Fibroblast of mammary gland (primary cell): ENCODE data around the gene LITAFD.

Experiments
- DNase-seq: peaks from one replicate; pipeline ENCODE4 v3.0.0-alpha.2; 2010; ENCODE audit warnings: low read depth
- H3K4me3 ChIP-seq: 2 replicates; pipeline ENCODE4 v1.5.1; 2011; ENCODE audit warnings: low read depth, mild to moderate bottlenecking, low read length, moderate library complexity; ENCODE audit not compliant: control insufficient read depth
- TF ChIP-seq, protein P1 (sequence below): conservative IDR thresholded peaks from 2 replicates; pipeline ENCODE4 v1.5.1; 2011; ENCODE audit warnings: low read depth, low read length, inconsistent platforms; ENCODE audit not compliant: control insufficient read depth, insufficient read depth

Gene LITAFD

DNA sequence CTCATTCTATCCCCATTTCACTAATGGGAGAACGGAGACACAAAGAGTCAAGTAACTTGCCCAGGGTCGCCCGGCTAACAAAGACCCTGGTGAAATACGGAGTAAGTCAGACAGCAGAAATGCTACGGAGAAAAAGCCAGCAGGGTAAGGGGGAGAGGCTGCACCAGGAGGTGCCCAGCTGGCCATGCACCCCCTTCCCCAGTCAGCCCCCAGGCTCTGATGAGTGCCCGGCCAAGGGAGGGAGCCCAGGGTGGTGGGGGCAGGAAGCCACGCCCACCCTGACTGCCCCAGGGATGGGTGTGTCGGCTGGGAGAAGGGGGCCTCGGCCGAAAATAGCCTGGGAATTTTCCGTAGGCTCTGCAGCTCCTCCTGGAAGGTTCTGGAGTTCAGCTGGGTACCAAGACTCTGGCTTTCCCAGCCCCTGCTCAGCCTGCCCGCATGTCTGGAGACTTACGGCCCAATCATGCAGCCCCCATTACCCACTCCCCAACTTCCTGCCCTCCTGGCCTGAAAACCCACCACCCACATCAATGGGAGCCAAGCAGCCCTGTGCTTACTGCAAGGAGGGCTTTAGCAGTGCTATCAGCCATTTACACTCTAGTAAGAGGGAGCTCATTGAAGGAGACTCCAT, 17.6 kb upstream of the LITAFD start:
- TF ChIP-seq, protein P1, sequence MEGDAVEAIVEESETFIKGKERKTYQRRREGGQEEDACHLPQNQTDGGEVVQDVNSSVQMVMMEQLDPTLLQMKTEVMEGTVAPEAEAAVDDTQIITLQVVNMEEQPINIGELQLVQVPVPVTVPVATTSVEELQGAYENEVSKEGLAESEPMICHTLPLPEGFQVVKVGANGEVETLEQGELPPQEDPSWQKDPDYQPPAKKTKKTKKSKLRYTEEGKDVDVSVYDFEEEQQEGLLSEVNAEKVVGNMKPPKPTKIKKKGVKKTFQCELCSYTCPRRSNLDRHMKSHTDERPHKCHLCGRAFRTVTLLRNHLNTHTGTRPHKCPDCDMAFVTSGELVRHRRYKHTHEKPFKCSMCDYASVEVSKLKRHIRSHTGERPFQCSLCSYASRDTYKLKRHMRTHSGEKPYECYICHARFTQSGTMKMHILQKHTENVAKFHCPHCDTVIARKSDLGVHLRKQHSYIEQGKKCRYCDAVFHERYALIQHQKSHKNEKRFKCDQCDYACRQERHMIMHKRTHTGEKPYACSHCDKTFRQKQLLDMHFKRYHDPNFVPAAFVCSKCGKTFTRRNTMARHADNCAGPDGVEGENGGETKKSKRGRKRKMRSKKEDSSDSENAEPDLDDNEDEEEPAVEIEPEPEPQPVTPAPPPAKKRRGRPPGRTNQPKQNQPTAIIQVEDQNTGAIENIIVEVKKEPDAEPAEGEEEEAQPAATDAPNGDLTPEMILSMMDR, result no peak
- H3K4me3 ChIP-seq, result no peak overlapping the region
- no peak for DNase-seq

- H3K4me3 ChIP-seq, result no peak overlapping the region
- TF ChIP-seq, protein P1, result no peak
- DNase-seq, result no peak
Measured at GRCh38 chr16:8865145-8865882, 16.8 kb upstream of the LITAFD start.

DNA sequence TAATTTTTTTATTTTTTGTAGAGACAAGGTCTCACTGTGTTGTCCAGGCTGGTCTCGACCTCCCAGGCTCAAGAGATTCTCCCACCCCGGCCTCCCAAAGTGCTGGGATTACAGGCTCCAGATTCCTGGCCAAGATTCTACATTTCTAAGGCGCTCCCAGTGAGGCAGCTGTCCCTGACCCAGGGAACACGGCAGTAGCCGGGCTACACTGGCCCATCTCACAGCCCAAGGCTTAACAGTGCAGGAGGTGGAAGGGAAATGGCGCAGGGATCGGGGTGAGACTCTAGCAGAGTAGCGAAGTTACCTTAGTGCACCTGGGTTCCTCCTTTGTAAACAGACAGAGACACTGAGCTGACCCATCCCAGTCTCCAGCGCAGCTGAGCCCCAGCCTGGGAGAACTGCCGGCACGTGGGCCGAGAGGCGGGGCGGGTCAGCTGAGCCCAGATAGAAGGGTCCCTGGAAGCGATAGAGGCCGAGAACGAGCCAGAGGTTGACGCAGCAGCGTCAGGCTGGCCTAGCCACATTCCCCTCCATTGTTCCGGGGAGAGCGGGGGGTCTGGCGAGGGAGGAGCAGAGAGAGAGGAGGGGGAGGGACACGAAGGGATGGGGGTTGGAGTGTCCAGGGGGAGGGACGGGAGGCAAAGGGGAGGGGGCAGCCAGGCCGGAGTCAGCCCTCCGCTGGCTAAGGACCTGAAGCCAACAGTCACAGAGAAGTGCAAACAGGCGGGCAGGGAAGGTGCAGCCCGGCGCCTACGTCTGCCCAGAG, 15.8 kb upstream of the LITAFD start:
- TF ChIP-seq, protein P1, result no peak
- H3K4me3 ChIP-seq, result peak overlapping the region; percentile 72
- DNase-seq, result peak; percentile 34

- TF ChIP-seq, protein P1, result no peak
- H3K4me3 ChIP-seq, result peak overlapping the region; percentile 72
- DNase-seq, result no peak
Measured at GRCh38 chr16:8866884-8867215, 15.3 kb upstream of the LITAFD start.

- TF ChIP-seq, protein P1, result no peak
- no peak for DNase-seq
- peak overlapping the region; percentile 72 for H3K4me3 ChIP-seq
Measured at GRCh38 chr16:8867216-8867931, 14.8 kb upstream of the LITAFD start.

DNA sequence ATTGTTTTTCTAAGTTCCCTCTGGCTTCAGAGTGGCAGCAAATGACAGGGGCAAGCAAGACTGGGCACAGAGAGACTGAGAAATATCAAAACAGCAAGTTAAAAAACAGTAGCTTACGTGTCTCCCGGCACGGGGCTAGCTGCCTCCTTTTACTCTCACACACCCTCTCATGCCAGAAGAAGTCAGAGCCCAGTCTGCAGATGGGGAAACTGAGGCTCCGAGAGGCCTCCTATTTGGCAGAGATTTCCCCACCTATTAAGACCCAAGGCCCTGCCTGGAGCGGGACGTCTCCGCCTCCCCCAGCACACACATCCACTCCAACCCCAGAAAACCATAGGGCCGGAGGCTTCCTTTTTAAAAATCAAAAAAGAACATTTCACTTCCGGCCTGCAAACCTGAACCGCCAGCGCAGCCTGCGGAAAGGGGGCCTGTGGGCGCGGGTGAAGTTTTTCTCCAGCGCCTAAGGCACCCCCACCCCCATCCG, 14.2 kb upstream of the LITAFD start:
- TF ChIP-seq, protein P1, result no peak
- H3K4me3 ChIP-seq, result peak overlapping the region; percentile 72
- no peak for DNase-seq
